Frontal cortex (tissue), 4 donors: ENCODE measurements around the gene NISCH. TPM values are rescaled to one million over a fixed set of nuclear protein-coding genes. Genes with fewer than 3 reads are reported as not detected.

ENCODE experiments used
- DNase-seq, 2 donors: peaks; one replicate each; pipeline ENCODE4 v3.0.0; 2012; ENCODE audit warnings: low spot score in 2 of 2
- FAIRE-seq: peaks from 2 replicates; lab custom pipeline; 2012; peaks lifted over from hg19 to GRCh38; lab: Jason Lieb, UNC
- total RNA-seq: library from RNA; depleted of rRNA; stranded (reverse); fragments of >200 nt; gene quantifications from one replicate; pipeline ENCODE4 v1.2.3, GENCODE V29; 2014
- donor health status: control.
- donor health status: control.
- donor health status: control.

The NISCH gene
- total RNA-seq, 1 donor from 2014 or later, result 58.7 TPM

- DNase-seq (no peak), FAIRE-seq (no peak)
Measured at GRCh38 chr3:52468336-52468735, 12.9 kb downstream of the NISCH start.

DNA sequence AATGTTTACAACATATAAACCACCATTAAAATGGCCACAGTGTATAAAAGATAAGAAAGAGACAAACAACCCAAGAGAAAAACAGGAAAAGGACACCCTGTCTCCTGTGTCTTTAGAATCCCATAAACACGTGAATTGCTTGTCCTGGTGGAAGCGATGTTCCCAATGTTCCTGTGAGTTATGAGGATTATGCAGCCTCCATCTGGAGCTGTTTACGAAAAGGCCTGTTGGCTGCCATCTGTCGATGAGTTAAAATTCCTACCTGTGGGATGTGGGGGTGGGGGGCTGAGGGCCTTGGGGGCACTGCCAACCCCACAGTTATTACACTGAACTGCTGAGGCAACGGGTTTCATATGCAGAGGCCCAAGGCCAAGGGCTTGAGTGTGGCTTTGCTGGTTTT is 13.6 kb downstream of the NISCH start:
- DNase-seq (no peak), FAIRE-seq (no peak)

- no peak for FAIRE-seq
- DNase-seq, result no peak
Measured at GRCh38 chr3:52470920-52471319, 15.5 kb downstream of the NISCH start.

DNA sequence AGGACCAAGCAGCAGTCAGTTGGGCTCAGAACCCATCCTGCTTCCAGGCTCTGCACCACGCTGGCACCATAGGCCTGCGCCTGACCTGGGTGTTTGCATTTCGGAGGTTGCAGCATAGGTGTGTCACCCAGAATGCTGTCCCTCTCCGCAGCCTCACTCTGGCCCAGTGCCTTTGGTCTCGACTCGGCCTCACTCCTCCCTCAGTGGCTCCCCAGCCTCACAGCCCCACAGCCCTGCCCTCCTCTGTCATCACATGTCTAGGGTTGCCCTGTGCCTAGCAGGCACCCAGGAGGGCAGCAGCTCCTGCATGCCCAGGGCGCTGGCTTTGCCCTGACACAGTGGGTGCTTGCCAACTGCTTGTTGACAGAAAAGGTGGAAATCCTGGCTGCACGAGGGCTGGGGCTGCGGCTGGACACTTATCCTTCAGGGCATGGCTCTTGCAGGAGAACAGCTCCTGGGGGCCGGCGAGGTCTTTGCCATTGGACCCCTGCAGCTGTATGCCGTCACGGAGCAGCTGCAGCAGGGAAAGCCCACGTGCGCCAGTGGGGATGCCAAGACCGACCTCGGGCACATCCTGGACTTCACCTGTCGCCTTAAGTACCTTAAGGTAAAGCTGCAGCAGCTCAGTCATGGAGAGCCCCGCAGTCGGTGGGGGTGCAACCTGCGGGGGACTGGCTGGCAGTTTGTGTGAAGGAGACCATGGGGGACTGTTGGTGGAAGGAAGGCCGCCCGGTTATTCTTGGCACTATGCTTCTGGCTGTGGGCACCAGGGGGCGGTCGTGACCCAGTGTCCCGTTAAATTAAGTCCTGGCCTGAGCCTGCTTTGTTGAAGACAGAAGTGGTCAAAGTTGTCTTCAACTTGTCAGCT is 16.2 kb downstream of the NISCH start:
- FAIRE-seq (no peak), DNase-seq (peak in 1 of 2 donors; percentile 61)

- DNase-seq (no peak), FAIRE-seq (no peak)
Measured at GRCh38 chr3:52472239-52473000, 17.0 kb downstream of the NISCH start.

GRCh38 chr3:52473026-52473425 is 17.6 kb downstream of the NISCH start:
- DNase-seq, result no peak
- no peak for FAIRE-seq

DNA sequence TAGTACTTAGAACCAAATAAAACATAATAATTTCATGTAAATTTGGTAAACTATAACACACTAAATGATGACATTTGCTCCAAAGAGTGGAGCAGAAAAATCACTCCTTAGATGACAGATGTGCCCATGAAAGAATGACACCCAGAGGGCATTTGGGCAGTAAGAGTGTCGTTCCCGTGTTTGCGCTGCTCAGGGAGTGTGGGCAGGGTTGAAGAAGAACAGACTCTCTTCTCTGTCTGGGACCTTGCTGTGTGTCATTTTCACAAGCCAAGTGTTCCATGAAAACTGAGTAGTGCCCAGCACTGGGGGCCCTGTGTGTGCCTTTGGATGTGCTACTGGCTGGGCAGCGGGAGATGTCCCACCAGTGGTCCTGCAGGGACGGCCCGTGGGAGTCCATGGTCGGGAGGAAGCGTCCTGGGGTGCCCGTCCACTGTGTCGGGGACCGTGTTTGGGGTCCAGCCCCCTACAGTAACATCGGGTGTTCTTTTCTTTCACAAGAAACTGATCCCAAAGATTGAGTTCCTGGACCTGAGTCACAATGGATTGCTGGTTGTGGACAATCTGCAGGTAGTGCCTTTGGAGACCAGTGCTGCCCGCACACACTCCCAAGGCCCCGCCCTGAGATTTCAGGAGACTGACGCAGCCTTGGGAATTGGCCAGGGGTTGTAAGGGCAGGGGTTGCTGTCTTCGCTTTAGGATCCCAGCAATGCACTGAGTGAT is 21.8 kb downstream of the NISCH start:
- FAIRE-seq, result no peak
- DNase-seq, result no peak

DNA sequence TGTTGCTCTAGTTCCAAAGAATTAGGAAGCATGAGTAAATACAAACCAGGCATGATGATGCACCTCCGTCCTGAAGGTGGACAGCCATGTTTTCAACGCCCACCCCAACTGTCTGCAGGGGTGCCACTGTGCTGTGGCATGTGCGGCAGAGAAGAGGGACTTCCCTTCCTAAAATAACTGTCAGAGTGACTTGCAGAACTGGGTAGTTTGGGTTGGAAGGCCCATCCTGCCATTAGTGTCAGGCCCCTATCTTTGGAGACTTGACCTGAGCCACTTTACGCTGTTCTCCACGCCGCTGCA is 22.3 kb downstream of the NISCH start:
- FAIRE-seq, result no peak
- no peak for DNase-seq

DNA sequence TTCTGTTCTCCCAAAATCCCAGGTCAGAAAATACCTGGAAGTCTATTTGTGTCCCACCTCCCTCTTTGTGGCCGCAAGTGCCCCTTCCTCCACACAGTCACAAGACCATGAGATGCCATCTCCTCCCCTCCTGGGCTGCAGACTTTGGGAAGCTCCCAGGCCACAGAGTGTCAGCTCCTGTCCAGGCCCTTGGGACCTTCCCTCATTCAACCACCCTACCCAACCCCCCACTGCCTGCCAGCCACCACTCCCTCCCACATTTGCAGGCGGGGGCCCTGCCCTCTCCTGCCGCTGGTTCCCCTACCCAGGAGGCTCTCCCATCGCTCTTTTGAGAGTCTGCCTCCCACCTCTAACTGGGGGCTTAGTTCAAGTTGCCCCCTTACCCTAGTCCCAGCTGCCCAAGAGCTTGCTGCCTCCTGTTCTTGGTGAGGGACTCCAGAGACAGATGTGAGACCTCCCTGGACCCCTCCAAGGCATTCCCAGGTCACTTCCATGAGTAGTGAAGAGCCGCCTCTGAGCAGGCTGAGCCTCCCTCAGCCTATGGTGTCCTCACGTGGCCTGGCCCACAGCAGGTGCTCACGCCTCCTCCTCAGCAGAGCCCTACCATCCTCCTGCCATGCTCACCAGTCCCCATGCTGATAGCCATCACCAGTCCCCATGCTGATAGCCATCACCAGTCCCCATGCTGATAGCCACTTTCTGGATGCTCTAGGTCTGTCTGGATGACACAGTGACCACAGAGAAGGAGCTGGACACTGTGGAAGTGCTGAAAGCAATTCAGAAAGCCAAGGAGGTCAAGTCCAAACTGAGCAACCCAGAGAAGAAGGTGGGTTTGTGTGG is 23.9 kb downstream of the NISCH start:
- no peak for FAIRE-seq
- DNase-seq, result no peak

- FAIRE-seq, result no peak
- no peak for DNase-seq
Measured at GRCh38 chr3:52479877-52480575, 24.6 kb downstream of the NISCH start.

DNA sequence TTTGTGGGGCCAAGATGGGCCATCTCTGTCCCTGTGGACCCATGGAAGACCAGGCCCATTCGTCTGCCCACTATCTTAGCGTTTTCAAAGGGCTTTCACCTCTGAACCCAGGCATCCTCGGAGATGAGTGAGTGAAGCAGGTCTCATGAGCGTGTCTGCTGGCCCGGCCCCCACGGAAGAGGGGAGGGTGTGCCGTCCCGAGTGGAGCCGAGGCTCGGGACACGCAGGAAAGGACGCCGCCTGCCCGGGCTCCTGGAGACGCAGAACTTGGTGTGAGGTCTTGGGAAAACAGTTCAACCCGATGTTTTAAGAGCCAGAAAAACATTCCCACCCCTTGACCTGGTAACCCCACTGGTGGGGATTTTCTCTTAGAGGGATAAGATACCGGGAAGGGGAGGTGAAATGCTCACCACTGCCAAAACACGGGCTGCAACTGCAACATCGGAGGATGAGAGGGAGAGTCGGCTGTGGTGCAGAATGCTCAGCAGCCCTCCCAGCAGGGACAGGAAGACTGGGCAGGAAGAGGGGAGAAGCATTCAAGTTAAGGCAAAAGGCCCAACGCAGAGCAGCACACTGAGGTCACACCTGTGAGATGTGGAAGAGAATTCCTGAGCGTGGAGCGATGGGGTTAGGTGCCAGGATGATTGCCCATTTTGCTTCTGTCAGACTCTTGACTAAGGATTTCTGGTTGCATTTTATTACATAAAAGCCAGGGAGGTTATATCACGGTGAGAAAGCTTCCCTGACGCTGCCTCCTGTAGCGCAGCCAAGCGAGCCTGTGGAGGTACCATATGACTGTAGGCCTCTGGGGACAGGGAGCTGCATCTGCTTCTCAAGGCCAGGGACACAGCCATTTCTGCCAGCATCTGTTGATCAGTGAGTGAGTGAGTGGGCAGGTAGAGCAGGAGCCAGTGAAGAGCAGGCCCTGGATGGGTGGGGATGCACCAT is 25.6 kb downstream of the NISCH start:
- FAIRE-seq (no peak), DNase-seq (no peak)

GRCh38 chr3:52481819-52482521 is 26.6 kb downstream of the NISCH start:
- DNase-seq (no peak), FAIRE-seq (no peak)

- DNase-seq, result no peak
- FAIRE-seq, result no peak
Measured at GRCh38 chr3:52483081-52483480, 27.7 kb downstream of the NISCH start.

GRCh38 chr3:52483577-52484381 is 28.4 kb downstream of the NISCH start:
- no peak for FAIRE-seq
- no peak for DNase-seq

DNA sequence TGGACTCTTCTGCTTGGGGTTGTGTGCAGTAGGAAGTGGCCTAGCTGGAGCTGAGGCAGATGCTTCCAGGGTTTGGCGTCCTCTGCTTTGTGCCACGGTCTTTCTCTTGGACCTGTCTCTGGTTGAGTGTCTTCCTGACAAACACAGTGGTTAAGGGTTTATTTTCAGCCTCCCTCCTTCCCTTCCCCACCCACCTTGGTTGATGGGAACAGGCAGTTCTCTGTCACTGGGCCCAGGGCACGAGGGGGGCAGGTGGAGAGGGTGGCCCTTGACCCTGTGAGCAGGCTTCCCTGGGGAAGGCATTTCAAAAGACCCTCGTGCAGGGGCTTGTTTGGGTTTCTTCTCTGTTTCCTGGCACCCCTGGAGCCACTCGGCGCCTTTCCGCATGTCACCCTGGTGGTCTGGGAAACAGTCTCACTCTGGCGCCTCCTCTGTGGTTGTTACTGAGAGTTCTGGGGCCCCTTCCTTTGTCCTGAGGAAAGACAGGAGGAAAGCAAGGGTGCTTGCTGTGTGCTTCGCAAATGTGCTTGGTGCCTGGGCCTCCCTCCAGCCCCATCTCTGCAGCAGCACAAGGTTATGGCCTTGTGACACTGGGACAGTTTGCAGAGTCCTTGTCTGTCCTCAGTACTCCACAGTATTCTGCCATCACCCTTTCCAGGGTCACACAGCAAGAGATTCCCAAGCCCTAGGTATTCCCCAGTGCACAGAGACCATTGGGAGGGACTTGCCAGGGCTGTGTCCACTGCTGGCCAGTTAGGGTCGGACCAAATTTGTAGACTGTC is 29.5 kb downstream of the NISCH start:
- FAIRE-seq (no peak), DNase-seq (no peak)
